B cell (primary cell): Measurements from ENCODE around the gene ITPK1.

Experiments used
- CTCF ChIP-seq: fragments of 200-600 bp; IDR thresholded peaks from one replicate; pipeline ENCODE4 v1.8.0; 2022; ENCODE audit warnings: antibody characterized with exemption, mild to moderate bottlenecking
- EZH2 ChIP-seq: IDR thresholded peaks from 2 replicates; pipeline ENCODE4 v1.6.1; 2012; ENCODE audit warnings: borderline replicate concordance, low read depth, mild to moderate bottlenecking, moderate library complexity, low read length; ENCODE audit not compliant: insufficient read depth, poor library complexity, severe bottlenecking

GRCh38 chr14:93107453-93107852 lies 8.3 kb downstream of the ITPK1 start:
- no peak for TF ChIP-seq CTCF
- no peak for TF ChIP-seq EZH2
